ENCODE results near the gene SMCP. TPM values are rescaled to one million over a fixed set of nuclear protein-coding genes. Genes with fewer than 3 reads are reported as not detected.

Gene SMCP
- total RNA-seq, 2 donors from 2014 or later: not detected

- no peaks in the 10 kb centered on the region for H3K4me1 Mint-ChIP-seq
- H3K27me3 Mint-ChIP-seq: peaks cover 46% of the 10 kb centered on the region
- H3K9me3 Mint-ChIP-seq: peaks cover 4% of the 10 kb centered on the region
- no peak overlapping the region for H3K27ac Mint-ChIP-seq
- ATAC-seq (replicated peaks): no peak
- no peak overlapping the region for H3K4me3 Mint-ChIP-seq
- no peaks in the 10 kb centered on the region for H3K36me3 Mint-ChIP-seq (ENCODE audit: low read depth)
These were observed 28.0 kb downstream of the SMCP start for GRCh38 chr1:152906023-152906565.

DNA sequence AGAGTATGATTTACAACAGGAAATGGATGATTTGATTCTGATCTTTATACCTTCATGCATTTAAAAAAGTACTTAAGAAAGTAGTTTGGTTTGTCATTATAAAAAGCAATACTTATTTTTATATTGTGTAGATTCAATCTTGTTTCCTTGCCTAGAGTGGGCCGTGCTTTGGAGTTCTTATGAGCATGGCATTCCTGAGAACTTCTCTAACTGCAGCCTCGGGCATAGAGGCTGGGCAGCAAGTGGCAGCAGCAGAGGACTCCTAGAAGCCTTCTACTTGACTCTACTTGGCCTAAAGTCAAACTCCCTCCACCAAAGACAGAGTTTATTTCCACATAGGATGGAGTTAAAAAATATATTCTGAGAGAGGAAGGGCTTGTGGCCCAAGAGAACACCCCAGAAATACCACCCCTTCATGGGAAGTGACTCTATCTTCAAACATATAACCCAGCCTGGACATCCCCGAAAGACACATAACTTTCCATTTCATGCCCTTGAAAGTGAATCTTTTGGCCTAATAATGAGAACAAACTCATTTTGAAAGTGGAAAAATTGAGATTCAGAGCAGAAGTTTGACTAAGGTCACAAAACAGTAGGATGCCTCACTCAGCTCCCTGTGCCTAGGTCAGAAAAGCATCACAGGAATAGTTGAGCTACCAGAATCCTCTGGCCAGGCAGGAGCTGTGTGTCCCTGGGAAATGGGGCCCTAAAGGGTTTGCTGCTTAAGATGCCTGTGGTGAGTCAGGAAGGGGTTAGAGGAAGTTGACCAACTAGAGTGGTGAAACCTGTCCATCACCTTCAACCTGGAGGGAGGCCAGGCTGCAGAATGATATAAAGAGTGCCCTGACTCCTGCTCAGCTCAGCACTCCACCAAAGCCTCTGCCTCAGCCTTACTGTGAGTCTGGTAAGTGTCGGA lies 29.8 kb downstream of the SMCP start, which contains the start of gene IVL:
Gene IVL, plus strand, starts transcription at position 861 of the 916 bp plus-strand sequence. CDS start 1,252 bp downstream, outside the sequence.
- Mint-ChIP-seq H3K4me1 (no peaks in the 10 kb centered on the region), H3K36me3 (ENCODE audit: low read depth) (no peaks in the 10 kb centered on the region), H3K27me3 (peaks cover 54% of the 10 kb centered on the region), H3K27ac (no peak within 1 kb of the TSS), H3K4me3 (no peak within 1 kb of the TSS), H3K9me3 (peaks cover 4% of the 10 kb centered on the region)
- ATAC-seq (replicated peaks): peak; percentile 52

DNA sequence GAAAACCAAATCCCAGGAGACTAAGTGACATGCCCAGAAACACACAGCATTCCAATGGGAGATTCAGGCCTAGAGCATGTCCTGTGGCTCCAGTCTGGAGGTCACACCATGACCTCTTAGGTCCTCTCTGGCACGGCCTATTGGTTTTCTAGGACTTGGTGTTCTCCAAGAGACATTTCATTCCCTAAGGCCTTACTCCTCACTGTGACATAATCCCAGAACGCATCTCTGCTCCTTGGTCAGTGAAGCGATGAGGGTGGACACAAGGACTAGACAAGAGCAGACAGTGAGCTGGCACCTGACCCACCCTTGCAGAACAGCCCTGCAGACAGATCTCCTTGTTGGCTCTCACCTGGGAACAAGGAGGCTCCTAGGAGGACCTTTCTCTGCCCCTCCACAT lies 31.1 kb downstream of the SMCP start:
- Mint-ChIP-seq H3K4me1 (no peaks in the 10 kb centered on the region), H3K27ac (no peak overlapping the region)
- no peak for ATAC-seq (replicated peaks)

DNA sequence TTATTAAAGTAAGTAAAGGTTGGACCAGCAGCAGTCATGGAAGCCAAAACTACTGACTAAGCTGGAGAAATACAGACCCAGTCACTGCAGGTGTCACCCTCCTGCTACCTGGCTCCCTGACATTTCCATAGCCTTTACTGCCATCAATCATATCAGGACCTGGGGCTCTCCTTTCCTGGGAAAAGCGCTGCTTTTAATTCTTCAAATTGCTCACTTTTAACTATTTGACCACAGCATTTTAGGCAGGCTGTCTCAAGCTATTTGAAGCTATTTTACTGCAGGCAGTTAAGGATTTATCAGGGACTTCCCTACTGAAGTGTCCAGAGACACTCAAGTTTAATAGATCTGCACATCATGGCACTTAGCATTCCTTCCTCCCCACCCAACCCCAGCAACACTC lies 34.3 kb downstream of the SMCP start:
- Mint-ChIP-seq H3K27me3 (peaks cover 50% of the 10 kb centered on the region), H3K4me3 (no peak overlapping the region), H3K27ac (no peak overlapping the region), H3K36me3 (ENCODE audit: low read depth) (no peaks in the 10 kb centered on the region), H3K4me1 (no peaks in the 10 kb centered on the region), H3K9me3 (peaks cover 4% of the 10 kb centered on the region)
- ATAC-seq (replicated peaks): no peak

More for the DNA sequence above, 31.1 kb downstream of the SMCP start:
- no peak overlapping the region for H3K4me3 Mint-ChIP-seq
- no peaks in the 10 kb centered on the region for H3K36me3 Mint-ChIP-seq (ENCODE audit: low read depth)
- H3K9me3 Mint-ChIP-seq: peaks cover 4% of the 10 kb centered on the region
- peaks cover 57% of the 10 kb centered on the region for H3K27me3 Mint-ChIP-seq

DNA sequence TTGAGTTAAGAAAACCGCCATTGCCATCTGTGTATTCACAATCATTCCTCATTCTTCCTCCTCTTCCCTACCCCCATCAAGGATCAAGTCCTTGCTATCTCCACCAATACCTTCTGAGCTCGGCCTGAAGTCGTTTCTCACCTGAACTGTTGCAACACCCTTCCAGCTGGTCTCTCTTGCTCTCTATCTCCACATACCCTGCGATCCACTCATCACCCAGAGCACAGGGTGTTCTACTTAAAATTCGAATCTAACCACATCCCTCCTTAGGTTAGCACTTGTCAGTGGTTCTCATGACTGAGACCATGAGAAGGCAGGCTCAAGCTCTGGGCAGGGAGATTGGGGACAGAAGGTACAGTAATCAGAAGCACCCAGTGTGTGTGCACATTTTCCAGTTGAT lies 34.8 kb downstream of the SMCP start:
- H3K4me1 Mint-ChIP-seq: no peaks in the 10 kb centered on the region
- ATAC-seq (replicated peaks): no peak

DNA sequence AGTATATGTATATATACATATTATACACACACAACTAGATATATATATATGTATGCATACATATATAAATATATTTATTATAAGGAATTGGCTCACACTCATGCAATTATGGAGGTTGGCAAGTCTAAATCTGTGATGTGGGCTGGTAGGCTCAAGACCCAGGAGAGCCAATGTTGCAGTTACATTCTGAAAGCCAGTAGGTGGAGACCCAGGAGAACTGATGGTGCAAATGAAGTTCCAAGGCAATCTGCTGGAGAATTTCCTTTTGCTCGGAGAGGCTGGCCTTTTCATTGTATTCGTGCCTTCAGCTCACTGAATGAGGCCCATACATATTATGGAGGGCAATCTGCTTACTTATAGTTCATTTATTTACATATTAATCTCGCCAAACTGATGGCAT lies 39.7 kb downstream of the SMCP start:
- no peak for ATAC-seq (replicated peaks)
- H3K27ac Mint-ChIP-seq: no peak overlapping the region
- H3K36me3 Mint-ChIP-seq (ENCODE audit: low read depth): no peaks in the 10 kb centered on the region

More for the DNA sequence above, 34.8 kb downstream of the SMCP start:
- no peaks in the 10 kb centered on the region for H3K36me3 Mint-ChIP-seq (ENCODE audit: low read depth)
- peaks cover 4% of the 10 kb centered on the region for H3K9me3 Mint-ChIP-seq
- H3K27me3 Mint-ChIP-seq: peaks cover 51% of the 10 kb centered on the region
- no peak overlapping the region for H3K4me3 Mint-ChIP-seq
- no peak overlapping the region for H3K27ac Mint-ChIP-seq

DNA sequence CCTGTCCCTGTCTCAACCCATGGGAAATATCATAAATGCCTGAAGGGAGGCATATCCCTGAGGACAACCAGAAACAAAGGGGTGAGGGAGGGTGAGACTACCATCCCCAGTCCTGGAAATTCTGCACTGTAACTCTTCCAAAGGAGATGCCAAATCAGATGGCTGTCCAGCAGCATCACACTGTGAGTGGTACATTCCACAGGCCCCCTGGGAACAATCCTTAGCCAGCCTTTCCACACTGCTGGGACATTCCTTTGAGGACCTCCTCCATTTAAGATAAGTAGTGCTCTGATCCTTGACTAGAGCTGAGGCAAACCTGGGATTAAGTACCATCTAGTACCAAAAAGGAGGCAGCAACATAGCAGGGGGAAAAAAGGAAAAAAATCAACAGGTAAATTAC lies 40.9 kb downstream of the SMCP start:
- H3K4me3 Mint-ChIP-seq: no peak overlapping the region
- no peaks in the 10 kb centered on the region for H3K9me3 Mint-ChIP-seq
- no peaks in the 10 kb centered on the region for H3K36me3 Mint-ChIP-seq (ENCODE audit: low read depth)
- H3K27ac Mint-ChIP-seq: no peak overlapping the region
- H3K27me3 Mint-ChIP-seq: peaks cover 45% of the 10 kb centered on the region
- no peak for ATAC-seq (replicated peaks)
- H3K4me1 Mint-ChIP-seq: no peaks in the 10 kb centered on the region

More for the DNA sequence above, 39.7 kb downstream of the SMCP start:
- no peak overlapping the region for H3K4me3 Mint-ChIP-seq
- no peaks in the 10 kb centered on the region for H3K4me1 Mint-ChIP-seq
- peaks cover 49% of the 10 kb centered on the region for H3K27me3 Mint-ChIP-seq
- H3K9me3 Mint-ChIP-seq: no peaks in the 10 kb centered on the region

GRCh38 chr1:152924191-152924590 lies 46.1 kb downstream of the SMCP start:
- Mint-ChIP-seq H3K9me3 (peaks cover 4% of the 10 kb centered on the region), H3K36me3 (ENCODE audit: low read depth) (no peaks in the 10 kb centered on the region), H3K27ac (no peak overlapping the region), H3K4me3 (no peak overlapping the region), H3K4me1 (no peaks in the 10 kb centered on the region), H3K27me3 (peaks cover 33% of the 10 kb centered on the region)
- no peak for ATAC-seq (replicated peaks)

- Mint-ChIP-seq H3K4me3 (no peak overlapping the region), H3K4me1 (no peaks in the 10 kb centered on the region), H3K36me3 (ENCODE audit: low read depth) (no peaks in the 10 kb centered on the region), H3K27ac (no peak overlapping the region), H3K27me3 (peaks cover 35% of the 10 kb centered on the region), H3K9me3 (peaks cover 4% of the 10 kb centered on the region)
- no peak for ATAC-seq (replicated peaks)
These were observed 48.0 kb downstream of the SMCP start for GRCh38 chr1:152926091-152926490.

DNA sequence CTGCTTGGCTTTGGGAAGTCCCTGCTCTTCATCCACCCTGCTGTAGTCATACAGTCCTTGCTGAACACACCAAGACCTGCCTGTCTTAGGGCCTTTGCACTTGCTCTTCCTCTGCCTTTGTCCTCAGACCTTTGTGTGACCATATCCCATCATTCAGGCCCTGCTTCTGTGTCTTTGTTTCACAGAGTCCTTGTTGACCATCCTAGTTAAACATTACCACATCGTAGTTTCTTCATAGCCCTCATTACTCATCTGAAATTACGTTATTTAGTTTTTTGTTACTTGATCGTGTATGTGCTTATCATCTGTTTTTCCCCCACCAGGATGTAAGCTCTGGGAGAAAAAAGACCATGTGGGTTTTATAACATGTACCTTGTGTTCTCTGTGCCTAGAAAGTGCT lies 50.5 kb downstream of the SMCP start:
- Mint-ChIP-seq H3K27ac (no peak overlapping the region), H3K27me3 (peaks cover 24% of the 10 kb centered on the region), H3K4me3 (no peak overlapping the region), H3K4me1 (no peaks in the 10 kb centered on the region), H3K9me3 (peaks cover 4% of the 10 kb centered on the region), H3K36me3 (ENCODE audit: low read depth) (no peaks in the 10 kb centered on the region)
- no peak for ATAC-seq (replicated peaks)

- peaks cover 4% of the 10 kb centered on the region for H3K9me3 Mint-ChIP-seq
- ATAC-seq (replicated peaks): no peak
- no peak overlapping the region for H3K4me3 Mint-ChIP-seq
- peaks cover 24% of the 10 kb centered on the region for H3K27me3 Mint-ChIP-seq
- no peaks in the 10 kb centered on the region for H3K36me3 Mint-ChIP-seq (ENCODE audit: low read depth)
- no peak overlapping the region for H3K27ac Mint-ChIP-seq
- H3K4me1 Mint-ChIP-seq: no peaks in the 10 kb centered on the region
These were observed 54.2 kb downstream of the SMCP start for GRCh38 chr1:152932170-152932811.

DNA sequence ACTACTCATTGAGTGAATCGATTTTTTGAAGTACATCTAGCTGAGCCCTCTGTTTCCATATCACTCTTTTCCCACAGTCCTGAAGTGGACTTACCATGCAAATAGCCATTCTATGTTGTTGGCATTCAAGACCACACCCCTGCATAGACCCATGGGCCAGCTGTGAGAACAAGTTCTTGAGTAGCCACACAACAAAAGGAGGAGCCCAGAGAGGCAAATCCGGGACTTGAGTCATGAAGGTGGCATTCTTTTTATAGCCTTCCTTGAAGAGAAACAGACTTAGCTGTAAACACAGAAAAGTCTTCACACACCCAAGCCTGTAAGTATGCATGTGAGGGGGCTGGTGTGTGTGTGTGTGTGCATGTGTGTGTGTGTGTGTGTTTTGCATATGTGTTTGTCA lies 55.1 kb downstream of the SMCP start:
- Mint-ChIP-seq H3K27me3 (peaks cover 24% of the 10 kb centered on the region), H3K9me3 (peaks cover 4% of the 10 kb centered on the region), H3K4me3 (no peak overlapping the region), H3K27ac (no peak overlapping the region), H3K4me1 (no peaks in the 10 kb centered on the region), H3K36me3 (ENCODE audit: low read depth) (no peaks in the 10 kb centered on the region)
- ATAC-seq (replicated peaks): no peak

Measured in activated T-helper 17 cell treated with anti-CD3 and anti-CD28 coated beads, Interleukin-2, amount 50 U/mL, for 72 hours (primary cell).